Breast epithelium (tissue), 4 donors: ENCODE measurements around the gene DUOXA2. TPM values are rescaled to one million over a fixed set of nuclear protein-coding genes. Genes with fewer than 3 reads are reported as not detected.

Source experiments
- DNase-seq, 2 donors: peaks; one replicate each; pipeline ENCODE4 v3.0.0-alpha.2; 2019; ENCODE audit warnings: low spot score in 2 of 2
- H3K27ac ChIP-seq, 2 donors: fragments of 200-600 bp; sonication (generic) in 1 of 2; one replicate each; pipeline ENCODE4 v1.5.1; 2016 to 2019; ENCODE audit warnings: mild to moderate bottlenecking in 1 of 2
- H3K27me3 ChIP-seq, 2 donors: fragments of 200-600 bp; sonication (generic) in 1 of 2; one replicate each; pipeline versions ENCODE4 v1.5.1 to v1.6.0; 2017 to 2019; ENCODE audit warnings: control low read depth in 1 of 2, mild to moderate bottlenecking in 1 of 2
- H3K36me3 ChIP-seq: fragments of 200-600 bp; one replicate; pipeline ENCODE4 v1.5.1; 2019
- H3K4me1 ChIP-seq, 2 donors: fragments of 200-600 bp; sonication (generic); one replicate each; pipeline ENCODE4 v1.5.1; 2016 to 2019; ENCODE audit warnings: control low read depth in 1 of 2
- H3K4me3 ChIP-seq, 3 donors: fragments of 200-600 bp; sonication (generic); 1 replicate in 2 of 3; 2 replicates in 1 of 3; pipeline ENCODE4 v1.5.1; 2016 to 2019; ENCODE audit warnings: mild to moderate bottlenecking in 3 of 3, moderate library complexity in 2 of 3
- H3K9me3 ChIP-seq, 2 donors: fragments of 200-600 bp; sonication (generic) in 1 of 2; one replicate each; pipeline ENCODE4 v1.5.1; 2016 to 2019; ENCODE audit warnings: control low read depth in 1 of 2
- POLR2A ChIP-seq: fragments of 450-650 bp; IDR thresholded peaks from one replicate; pipeline ENCODE4 v1.6.1; 2016; ENCODE audit warnings: antibody characterized with exemption, mild to moderate bottlenecking, moderate library complexity
- POLR2AphosphoS5 ChIP-seq, 3 donors: sonication (generic); formaldehyde crosslinking; IDR thresholded peaks; one replicate each; pipeline ENCODE4 v1.6.1; 2017; ENCODE audit warnings: antibody characterized with exemption in 3 of 3
- intact Hi-C: fragments of 100-400 bp; cut with DNase I; formaldehyde crosslinking; loops from one replicate; pipeline ENCODE4 v1.15.1; 2023; ENCODE audit warnings: low total_unique reads
- total RNA-seq, 3 donors: library from RNA; depleted of rRNA; stranded (reverse); fragments of >200 nt; gene quantifications; one replicate each; pipeline ENCODE4 v1.1.0, GENCODE V29; 2016
- TF ChIP-seq, protein P1 (sequence below), 3 donors: fragments of 450-650 bp; IDR thresholded peaks; one replicate each; pipeline ENCODE4 v1.5.1; 2016 to 2017; ENCODE audit warnings: antibody characterized with exemption in 3 of 3, mild to moderate bottlenecking in 3 of 3, moderate library complexity in 3 of 3

DUOXA2 gene
- total RNA-seq, 3 donors from 2014 or later: 0.33 TPM; not detected in 2

DNA sequence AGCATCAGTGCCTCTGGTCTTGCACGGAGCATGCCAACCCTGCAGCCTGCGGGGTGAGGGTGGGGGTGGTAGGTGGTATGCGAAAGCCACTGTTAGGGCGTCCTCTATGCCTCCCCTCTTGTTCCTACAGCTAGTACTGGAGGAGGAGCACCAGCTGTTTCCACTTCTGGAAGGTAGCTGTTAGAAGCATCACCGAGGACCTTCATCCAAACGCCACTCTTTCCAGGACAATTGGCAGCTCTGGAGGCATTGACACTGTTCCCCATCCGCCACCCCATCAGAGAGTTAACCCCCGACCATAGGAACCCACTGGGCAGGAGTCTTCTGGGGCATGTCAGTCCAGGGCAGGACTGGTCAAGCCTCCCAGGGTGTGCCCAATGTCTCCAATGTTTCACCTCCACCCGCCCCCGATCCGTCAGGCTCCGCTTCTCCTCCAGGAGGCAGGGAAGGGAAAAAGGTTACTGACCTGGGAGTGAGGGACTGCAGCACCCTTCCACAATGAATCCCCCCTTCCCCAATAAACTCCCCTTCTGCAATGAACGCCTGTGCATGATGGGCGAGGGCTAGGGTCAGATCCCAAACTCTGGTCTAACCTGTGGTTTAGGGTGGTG lies 641 bp upstream of the DUOXA2 start:
- DNase-seq: no peak
- H3K27ac ChIP-seq: no peak overlapping the region
- peak overlapping the region in 2 of 3 donors; percentile 21 to 56 for H3K4me3 ChIP-seq
- peaks cover 7 to 8% of the 10 kb centered on the region in 2 donors for H3K4me1 ChIP-seq
- H3K36me3 ChIP-seq: no peaks in the 10 kb centered on the region
- H3K27me3 ChIP-seq: peaks cover 14 to 86% of the 10 kb centered on the region in 2 donors
- no peak for TF ChIP-seq POLR2A
- no peak for TF ChIP-seq POLR2AphosphoS5 (IDR thresholded peaks at IDR 0.05)
- TF ChIP-seq, protein P1, sequence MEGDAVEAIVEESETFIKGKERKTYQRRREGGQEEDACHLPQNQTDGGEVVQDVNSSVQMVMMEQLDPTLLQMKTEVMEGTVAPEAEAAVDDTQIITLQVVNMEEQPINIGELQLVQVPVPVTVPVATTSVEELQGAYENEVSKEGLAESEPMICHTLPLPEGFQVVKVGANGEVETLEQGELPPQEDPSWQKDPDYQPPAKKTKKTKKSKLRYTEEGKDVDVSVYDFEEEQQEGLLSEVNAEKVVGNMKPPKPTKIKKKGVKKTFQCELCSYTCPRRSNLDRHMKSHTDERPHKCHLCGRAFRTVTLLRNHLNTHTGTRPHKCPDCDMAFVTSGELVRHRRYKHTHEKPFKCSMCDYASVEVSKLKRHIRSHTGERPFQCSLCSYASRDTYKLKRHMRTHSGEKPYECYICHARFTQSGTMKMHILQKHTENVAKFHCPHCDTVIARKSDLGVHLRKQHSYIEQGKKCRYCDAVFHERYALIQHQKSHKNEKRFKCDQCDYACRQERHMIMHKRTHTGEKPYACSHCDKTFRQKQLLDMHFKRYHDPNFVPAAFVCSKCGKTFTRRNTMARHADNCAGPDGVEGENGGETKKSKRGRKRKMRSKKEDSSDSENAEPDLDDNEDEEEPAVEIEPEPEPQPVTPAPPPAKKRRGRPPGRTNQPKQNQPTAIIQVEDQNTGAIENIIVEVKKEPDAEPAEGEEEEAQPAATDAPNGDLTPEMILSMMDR (IDR thresholded peaks at IDR 0.05): no peak
- intact Hi-C loops: no loop called here
- no peaks in the 10 kb centered on the region for H3K9me3 ChIP-seq

DNA sequence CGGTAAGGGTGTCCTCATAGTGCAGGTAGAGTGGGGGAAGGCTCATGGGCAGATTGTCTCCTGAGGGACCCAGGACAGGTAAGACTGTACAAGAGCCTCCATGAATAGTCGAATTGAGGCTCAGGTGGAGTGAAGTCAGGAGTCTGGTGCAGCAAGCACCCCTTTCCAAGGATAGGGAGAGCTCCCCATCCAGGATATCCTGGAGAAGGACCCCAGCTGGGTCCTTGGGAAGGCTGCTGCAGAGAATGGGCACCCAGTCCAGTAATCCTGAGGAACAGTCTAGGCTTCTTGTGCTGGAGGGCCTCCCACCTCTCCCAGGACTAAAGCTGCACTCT lies 592 bp downstream of the DUOXA2 start:
- Histone ChIP-seq H3K27me3 (peaks cover 14 to 75% of the 10 kb centered on the region in 2 donors), H3K9me3 (no peaks in the 10 kb centered on the region), H3K4me1 (peaks cover 7 to 8% of the 10 kb centered on the region in 2 donors), H3K4me3 (no peak overlapping the region), H3K36me3 (no peaks in the 10 kb centered on the region), H3K27ac (no peak overlapping the region)
- no peak for DNase-seq
- TF ChIP-seq POLR2AphosphoS5 (IDR thresholded peaks at IDR 0.05): no peak
- TF ChIP-seq POLR2A: no peak
- TF ChIP-seq, protein P1 (IDR thresholded peaks at IDR 0.05): no peak
- intact Hi-C loops: no loop called here

DNA sequence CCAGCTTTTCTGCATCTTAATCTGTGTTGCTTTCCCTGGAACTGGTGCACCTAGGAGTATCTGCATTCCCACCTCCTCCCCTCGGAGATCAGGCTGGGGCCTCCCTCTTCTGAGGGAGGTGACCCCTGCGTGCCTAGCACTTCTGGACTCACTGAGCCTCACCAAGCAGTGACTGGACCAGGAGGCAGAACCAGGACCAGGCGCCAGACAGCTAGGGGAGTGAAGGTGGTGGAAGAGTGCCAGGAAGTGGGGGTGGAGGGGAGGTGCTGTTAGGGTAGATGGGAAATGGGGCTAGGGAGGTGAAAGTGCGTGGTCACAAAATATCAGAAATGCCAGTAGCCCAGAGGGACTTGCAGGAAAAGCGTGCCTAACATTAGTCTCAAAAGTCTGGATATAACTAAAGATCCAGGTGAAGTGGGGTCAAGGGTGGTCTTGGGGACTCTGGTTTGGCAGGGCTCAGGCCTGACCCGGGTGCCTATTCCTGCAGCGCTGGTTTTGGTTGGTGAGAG lies 1.2 kb downstream of the DUOXA2 start:
- intact Hi-C loops: no loop called here
- TF ChIP-seq, protein P1 (IDR thresholded peaks at IDR 0.05): no peak
- TF ChIP-seq POLR2AphosphoS5 (IDR thresholded peaks at IDR 0.05) (no peak), POLR2A (no peak)
- H3K27ac ChIP-seq: no peak overlapping the region
- H3K27me3 ChIP-seq: peaks cover 14 to 69% of the 10 kb centered on the region in 2 donors
- no peaks in the 10 kb centered on the region for H3K9me3 ChIP-seq
- no peak overlapping the region for H3K4me3 ChIP-seq
- DNase-seq: no peak
- H3K36me3 ChIP-seq: no peaks in the 10 kb centered on the region
- H3K4me1 ChIP-seq: peaks cover 7 to 8% of the 10 kb centered on the region in 2 donors

DNA sequence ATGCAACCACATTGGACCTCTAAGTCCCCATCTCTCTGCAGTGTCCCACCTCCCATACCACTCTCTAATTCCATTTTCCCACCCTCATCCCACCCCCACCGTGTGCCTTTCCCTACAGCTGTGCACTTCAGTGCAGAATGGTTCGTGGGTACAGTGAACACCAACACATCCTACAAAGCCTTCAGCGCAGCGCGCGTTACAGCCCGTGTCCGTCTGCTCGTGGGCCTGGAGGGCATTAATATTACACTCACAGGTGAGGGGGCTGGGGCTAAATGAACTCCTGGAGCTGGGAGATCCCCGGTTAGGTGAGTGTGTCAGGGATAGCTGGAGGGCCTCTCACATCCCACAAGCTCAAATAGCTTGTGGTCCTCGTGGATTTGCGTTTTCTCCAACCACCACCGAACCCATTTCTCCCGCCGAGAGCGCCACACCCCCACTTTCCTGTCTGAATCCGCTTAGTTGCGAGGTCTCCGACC lies 1.9 kb downstream of the DUOXA2 start:
- Histone ChIP-seq H3K27ac (no peak overlapping the region), H3K9me3 (no peaks in the 10 kb centered on the region), H3K36me3 (no peaks in the 10 kb centered on the region), H3K4me1 (peaks cover 7 to 8% of the 10 kb centered on the region in 2 donors), H3K4me3 (no peak overlapping the region), H3K27me3 (peaks cover 14 to 66% of the 10 kb centered on the region in 2 donors)
- intact Hi-C loops: no loop called here
- TF ChIP-seq, protein P1 (IDR thresholded peaks at IDR 0.05): no peak
- TF ChIP-seq POLR2A (no peak), POLR2AphosphoS5 (IDR thresholded peaks at IDR 0.05) (no peak)
- no peak for DNase-seq

DNA sequence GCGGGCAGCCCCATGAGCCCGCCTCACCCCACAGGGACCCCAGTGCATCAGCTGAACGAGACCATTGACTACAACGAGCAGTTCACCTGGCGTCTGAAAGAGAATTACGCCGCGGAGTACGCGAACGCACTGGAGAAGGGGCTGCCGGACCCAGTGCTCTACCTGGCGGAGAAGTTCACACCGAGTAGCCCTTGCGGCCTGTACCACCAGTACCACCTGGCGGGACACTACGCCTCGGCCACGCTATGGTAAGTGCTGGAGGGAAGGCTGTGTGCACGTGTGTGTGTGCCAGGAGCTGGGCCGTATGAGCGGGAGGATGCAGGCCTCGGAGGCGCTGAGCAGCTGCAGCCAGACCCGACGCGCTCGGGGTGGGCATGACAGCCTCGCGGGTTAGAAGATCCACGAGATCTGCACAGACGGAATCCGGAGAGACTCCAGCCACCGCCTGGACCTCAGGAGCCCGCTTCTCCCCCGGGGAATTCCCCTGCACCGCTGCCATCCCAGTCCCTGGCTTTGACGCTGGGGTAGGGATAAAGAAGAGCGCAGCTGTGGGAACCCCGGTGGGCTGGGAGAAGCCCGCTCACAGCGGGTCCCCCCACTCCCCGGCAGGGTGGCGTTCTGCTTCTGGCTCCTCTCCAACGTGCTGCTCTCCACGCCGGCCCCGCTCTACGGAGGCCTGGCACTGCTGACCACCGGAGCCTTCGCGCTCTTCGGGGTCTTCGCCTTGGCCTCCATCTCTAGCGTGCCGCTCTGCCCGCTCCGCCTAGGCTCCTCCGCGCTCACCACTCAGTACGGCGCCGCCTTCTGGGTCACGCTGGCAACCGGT lies 2.6 kb downstream of the DUOXA2 start:
- H3K9me3 ChIP-seq: no peaks in the 10 kb centered on the region
- no peak overlapping the region for H3K27ac ChIP-seq
- peaks cover 7 to 8% of the 10 kb centered on the region in 2 donors for H3K4me1 ChIP-seq
- peak overlapping the region in 2 of 3 donors; percentile 18 to 57 for H3K4me3 ChIP-seq
- TF ChIP-seq, protein P1 (IDR thresholded peaks at IDR 0.05): no peak
- TF ChIP-seq POLR2AphosphoS5 (IDR thresholded peaks at IDR 0.05): no peak
- no peak for TF ChIP-seq POLR2A
- DNase-seq: no peak
- H3K27me3 ChIP-seq: peaks cover 10 to 62% of the 10 kb centered on the region in 2 donors
- intact Hi-C loops: no loop called here
- no peaks in the 10 kb centered on the region for H3K36me3 ChIP-seq
